Measurements from ENCODE around the gene ZDHHC4.

Gene ZDHHC4

GRCh38 chr7:6577369-6578113 is at the start of gene ZDHHC4:
Gene ZDHHC4, plus strand, starts transcription at chr7:6577454. Its CDS starts 3,108 bp downstream, at chr7:6580562.
- DNase-seq (ENCODE audit: low read depth, low spot score) = no peak

GRCh38 chr7:6528401-6529130 is 48.7 kb upstream of the ZDHHC4 start:
- DNase-seq (ENCODE audit: low read depth, low spot score) = no peak

- DNase-seq (ENCODE audit: low read depth, low spot score) = no peak
Measured at GRCh38 chr7:6529643-6530042, 47.6 kb upstream of the ZDHHC4 start.

GRCh38 chr7:6530626-6531491 is 46.4 kb upstream of the ZDHHC4 start:
- no peak for DNase-seq (ENCODE audit: low read depth, low spot score)

GRCh38 chr7:6531492-6532279 is 45.6 kb upstream of the ZDHHC4 start:
- DNase-seq (ENCODE audit: low read depth, low spot score) = no peak

DNA sequence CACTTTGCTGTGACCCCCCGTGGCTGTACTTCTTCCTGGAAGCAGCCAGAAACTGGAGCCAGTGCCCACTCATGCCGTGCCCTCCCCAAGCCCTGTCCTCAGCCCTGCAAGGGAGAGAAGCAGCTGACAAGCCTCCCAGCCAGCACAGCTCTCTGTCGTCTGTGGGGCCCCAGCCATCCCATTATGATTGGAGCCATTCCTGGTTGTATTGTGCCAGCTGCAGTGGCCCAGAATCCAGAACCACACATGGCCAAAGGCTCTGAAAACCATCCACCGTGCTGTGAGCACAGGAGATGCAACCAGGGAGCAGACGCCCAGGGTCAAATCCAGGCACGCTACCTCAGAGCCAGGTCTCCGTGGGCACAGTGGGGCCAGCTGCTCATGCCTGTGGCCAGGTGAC is 44.7 kb upstream of the ZDHHC4 start:
- DNase-seq (ENCODE audit: low read depth, low spot score) = no peak

DNA sequence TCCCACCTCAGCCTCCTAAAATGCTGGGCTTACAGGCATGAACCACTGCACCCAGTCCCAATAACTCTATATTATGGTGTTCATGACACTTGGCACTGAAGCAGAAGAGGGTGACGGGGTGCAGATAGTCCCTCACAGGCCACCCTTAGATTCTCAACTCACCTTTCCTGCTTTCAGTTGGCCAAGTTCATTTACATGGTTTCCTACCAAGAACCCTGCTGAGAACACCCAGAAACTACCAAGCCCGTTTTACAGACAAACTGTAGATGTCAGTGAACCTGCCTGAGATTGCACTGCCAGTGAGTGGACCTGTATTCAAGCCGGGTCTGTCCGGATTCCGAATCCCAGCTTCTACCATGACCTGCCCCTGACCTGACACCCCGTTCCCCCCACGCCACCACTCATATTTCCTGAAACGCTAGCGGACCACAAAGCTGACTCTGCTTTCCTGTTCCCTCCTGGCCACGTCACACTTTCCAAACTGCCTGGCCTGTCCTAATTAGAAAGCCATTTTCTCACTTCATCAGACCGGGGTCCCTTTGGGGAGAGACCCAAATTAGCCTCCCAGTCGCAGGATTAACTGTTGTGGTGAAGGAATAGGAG is 43.3 kb upstream of the ZDHHC4 start:
- DNase-seq (ENCODE audit: low read depth, low spot score) = no peak

DNA sequence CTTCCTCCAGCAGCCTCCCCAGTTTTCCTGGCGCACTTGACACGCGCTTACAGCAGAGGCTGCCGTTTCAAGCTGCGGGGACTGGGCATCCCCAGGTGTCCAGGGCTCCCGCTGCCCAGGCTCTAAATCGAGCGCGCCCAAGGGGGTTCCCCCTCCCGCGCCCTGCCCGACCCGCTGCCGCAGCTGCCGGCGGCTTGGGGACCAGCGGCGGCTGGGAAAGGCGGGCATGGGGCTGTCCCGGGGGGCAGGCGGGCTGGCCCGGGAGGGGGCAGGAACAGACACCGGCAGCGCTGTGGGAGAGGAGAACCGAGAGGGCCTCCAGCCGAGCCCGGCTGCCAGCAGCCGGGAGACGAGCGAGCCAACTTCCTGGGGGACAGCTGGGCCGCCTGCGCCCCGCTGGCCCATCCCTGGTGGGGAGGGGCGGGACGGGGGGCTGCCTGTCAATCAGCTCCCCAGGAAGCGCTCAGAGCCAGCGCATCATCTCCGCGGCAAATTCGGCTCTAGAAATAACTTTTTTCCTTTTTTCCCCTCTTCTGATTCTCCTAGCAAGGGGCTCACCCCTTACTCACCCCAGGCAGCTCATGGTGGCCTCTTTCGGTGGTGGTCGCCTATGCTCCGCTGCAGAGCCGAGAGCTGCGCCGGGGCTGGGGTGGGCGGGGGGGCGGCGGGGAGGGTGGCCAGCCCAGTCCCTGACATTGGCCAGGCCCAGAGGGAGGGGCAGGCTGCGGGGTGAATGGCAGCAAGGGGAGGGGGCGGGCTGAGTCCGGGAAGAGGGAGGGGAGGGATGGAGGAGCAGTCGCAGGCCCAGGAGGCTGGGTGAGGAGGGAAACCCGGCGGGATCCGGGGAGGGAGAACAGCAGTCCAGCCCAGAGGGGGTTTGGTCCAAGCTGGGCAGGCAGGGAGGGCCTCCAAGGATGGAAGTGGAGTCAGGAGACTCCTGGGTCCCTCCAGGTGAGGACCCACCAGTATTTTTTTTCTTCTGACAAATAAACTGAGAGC is 40.7 kb upstream of the ZDHHC4 start:
- DNase-seq (ENCODE audit: low read depth, low spot score) = no peak

- DNase-seq (ENCODE audit: low read depth, low spot score) = no peak
Measured at GRCh38 chr7:6542368-6542767, 34.9 kb upstream of the ZDHHC4 start.

DNA sequence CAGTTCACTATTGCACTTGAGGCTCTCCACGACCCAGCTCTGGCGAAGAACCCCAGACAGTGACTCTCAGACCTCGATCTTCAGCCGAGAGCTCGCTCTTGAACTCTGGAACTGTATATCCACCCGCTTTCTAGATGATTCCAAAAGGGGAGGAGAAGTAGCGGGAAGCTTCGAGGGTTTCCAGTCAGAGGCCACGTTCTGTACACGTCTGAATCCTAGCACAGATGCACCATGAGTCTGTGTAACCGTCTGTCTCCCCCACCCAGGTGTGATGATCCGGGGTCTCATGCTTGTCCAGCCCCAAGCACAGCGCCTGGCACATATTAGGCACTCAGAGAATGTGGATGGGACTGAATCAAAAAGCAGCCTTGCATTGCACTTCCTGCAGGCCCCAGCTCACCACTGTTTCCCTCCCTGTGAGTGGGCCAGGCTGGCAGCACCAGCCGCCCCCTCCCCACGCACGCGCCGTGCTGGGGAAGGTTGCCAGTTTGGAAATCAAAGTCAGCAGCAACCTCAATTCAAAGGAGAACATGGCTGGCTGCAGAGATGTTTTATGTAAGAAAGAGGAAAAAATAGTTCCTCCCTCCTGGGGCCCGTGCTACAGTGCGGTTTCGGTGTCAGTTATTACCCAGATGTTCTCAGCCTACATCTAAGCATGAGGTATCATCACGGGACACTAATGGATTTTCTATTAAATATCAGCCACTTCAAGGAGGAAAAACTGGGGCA is 31.7 kb upstream of the ZDHHC4 start:
- DNase-seq (ENCODE audit: low read depth, low spot score) = no peak

DNA sequence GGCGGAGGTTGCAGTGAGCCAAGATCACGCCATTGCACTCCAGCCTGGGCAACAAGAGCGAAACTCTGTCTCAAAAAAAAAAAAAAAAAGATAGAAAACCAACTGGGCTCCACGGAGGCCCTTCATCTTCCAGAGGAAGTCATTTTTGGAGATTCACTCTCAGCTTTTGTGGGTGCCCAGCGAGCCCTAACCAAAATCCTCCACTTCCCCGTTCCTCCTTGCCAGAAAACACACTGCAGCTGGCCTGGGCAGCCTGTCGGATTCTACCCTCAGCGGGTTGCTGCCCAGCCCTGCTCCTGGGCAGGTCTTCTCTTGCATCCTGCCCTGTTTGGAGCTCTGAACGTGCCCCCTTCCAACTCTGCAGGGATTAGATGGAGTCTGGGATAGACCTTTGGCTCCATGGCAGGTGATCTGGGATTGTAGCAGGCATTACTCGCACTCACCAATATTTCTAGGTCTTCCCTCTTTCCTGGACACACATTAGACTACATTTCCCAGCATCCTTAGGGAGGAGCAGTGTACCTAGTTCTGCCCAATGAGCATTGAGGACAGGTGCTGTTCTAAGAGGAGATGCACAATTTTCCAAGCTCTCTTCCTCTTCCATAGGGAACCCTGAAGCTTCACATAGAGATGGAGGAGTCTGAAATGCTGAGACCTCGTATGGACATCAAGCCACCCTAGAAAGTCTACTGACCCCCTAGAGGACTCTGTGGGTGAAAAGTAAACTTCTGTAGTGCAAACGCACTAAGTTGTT is 30.6 kb upstream of the ZDHHC4 start:
- no peak for DNase-seq (ENCODE audit: low read depth, low spot score)

- no peak for DNase-seq (ENCODE audit: low read depth, low spot score)
Measured at GRCh38 chr7:6547400-6547799, 29.9 kb upstream of the ZDHHC4 start.

DNA sequence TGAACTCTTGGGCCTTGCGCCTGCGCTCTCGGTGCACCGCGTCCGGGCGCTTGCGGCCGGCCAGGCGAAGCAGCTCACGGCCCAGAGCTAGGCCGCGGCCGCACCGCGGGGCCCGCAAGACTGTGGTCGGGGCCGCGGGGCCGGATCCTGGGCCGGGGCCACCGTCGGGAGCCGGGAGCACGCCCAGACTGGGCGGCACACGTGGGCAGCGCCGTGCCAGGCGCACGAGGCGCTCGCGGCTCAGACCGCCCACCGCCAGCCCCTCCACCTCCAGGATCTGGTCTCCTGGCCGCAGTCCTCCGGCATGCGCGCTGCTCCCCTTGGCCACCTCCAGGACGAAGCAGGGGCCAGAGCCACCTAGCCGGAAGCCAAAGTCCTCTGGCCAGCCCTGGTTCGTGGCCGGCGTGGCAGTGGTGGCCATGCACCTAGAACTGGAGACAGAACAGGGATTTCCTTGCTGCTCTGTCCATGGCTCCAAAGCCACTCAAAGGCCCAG is 26.2 kb upstream of the ZDHHC4 start, which contains the start of gene GRID2IP:
Gene GRID2IP, minus strand, starts transcription at position 446 of the 496 bp plus-strand sequence. Its CDS starts 25 bp downstream, at position 421.
- DNase-seq (ENCODE audit: low read depth, low spot score) = no peak

- DNase-seq (ENCODE audit: low read depth, low spot score) = no peak
Measured at GRCh38 chr7:6553448-6554044, 23.7 kb upstream of the ZDHHC4 start.

GRCh38 chr7:6554848-6555247 is 22.4 kb upstream of the ZDHHC4 start:
- DNase-seq (ENCODE audit: low read depth, low spot score) = no peak

- no peak for DNase-seq (ENCODE audit: low read depth, low spot score)
Measured at GRCh38 chr7:6556196-6556595, 21.1 kb upstream of the ZDHHC4 start.

DNA sequence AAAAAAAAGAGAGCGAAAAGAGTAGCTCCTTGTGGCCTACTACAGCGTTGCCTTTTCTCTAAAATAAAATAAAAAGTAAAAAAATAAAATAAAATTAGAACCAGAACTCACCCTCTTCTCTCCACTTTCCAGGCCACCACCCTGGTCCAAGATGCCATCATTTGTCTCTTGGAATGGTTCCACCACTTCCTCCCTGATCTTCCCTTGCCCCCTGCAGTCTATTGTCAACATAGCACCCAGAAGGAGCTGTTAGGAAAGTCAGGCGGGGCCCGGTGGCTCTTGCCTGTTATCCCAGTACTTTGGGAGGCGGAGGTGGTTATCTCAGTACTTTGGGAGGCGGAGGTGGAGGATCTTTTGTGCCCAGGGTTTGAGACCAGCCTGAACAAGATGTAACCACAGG is 18.4 kb upstream of the ZDHHC4 start:
- DNase-seq (ENCODE audit: low read depth, low spot score) = no peak

DNA sequence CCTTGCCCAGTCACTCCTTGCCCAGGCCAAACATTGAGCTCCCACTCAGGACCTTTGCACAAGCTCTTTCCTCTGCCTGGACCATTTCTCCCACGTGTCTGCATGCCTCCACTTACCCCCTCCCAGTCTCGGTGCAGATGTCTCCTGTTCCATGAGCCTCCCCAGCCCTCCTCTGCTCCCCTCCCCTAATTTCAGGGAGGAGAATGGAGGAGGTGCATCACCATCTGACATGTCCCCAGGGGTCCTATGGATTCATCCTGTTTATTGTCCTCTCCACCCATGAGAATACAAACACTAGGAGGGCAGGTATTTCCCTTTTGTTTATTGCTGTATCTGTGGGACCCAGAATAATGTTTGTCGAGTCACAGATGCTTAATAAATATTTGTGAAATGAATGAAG is 17.4 kb upstream of the ZDHHC4 start:
- DNase-seq (ENCODE audit: low read depth, low spot score) = no peak
